ENCODE data around the gene DENR.
A peak's percentile ranks its signal among the peaks of the same experiment; 100 is the strongest.
"Not testable (repeated sequence)": the region's sequence is repeated elsewhere in the genome, so short reads cannot be mapped to it uniquely, and the experiment has no call there.

The DENR gene

GRCh38 chr12:122743895-122744525 is 8.6 kb upstream of the DENR start:
- no peak for DNase-seq

DNA sequence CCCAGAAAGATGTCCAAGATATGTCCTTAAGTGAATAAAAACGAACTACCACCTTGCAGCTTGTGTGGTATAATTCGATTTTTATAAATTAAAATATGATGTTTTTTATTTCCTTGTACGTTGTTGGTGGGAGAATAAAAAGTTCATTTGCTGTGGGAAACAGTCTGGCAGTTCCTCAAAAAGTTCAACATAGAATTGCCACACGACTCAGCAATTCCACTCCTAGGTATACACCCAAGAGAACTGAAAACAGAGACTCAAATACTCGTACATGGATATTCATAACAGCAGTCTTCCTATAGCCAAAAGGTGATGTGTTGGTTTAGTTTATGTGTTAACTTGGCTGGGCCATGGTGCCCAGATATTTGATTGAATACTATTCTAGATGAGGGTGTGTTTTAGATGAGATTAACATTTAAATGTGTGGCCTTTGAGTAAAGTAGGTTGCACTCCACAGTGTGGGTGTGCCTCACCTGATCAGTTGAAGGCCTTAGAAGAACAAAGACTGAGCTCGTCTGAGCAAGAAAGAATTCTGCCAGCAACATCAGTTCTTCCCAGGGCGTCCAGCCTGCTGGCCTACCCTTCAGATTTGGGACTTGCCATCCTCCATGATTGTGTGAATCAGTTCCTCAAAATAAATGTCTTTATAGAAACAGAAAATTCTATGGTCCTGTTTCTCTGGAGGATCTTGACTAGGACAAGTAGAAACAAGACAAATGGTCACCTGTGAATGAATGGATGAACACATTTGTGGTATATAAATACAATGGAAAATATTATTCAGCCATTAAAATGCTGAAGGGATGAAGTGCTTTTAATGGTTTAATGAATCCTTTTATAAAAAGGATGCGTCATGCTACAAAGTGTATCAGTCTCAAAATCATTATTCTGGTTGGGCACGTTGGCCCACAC is 5.1 kb upstream of the DENR start:
- DNase-seq, result no peak

- no peak for DNase-seq
These were observed 2.9 kb upstream of the DENR start for GRCh38 chr12:122749569-122750332.

DNA sequence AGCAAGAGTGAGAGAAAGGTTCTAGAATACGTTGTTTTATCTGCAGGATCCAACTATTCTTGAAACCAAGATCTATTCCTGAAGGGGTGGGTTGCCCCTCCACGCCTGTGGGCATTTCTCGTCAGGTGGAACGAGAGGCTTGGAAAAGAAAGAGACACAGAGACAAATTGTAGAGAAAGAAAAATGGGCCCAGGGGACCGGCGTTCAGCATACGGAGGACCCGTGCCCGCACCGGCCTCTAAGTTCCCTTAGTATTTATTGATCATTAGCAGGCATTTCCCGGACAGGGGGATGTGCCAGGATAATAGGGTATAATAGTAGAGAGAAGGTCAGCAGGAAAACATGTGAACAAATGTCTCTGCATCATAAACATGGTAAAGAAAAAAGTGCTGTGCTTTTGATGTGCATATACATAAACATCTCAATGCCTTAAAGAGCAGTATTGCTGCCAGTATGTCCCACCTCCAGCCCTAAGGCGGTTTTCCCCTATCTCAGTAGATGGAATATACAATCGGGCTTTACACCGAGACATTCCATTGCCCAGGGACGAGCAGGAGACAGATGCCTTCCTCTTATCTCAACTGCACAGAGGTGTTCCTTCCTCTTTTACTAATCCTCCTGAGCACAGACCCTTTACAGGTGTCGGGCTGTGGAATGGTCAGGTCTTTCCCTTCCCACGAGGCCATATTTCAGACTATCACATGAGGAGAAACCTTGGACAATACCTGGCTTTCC is 1.7 kb upstream of the DENR start:
- DNase-seq, result not testable (repeated sequence)

DNA sequence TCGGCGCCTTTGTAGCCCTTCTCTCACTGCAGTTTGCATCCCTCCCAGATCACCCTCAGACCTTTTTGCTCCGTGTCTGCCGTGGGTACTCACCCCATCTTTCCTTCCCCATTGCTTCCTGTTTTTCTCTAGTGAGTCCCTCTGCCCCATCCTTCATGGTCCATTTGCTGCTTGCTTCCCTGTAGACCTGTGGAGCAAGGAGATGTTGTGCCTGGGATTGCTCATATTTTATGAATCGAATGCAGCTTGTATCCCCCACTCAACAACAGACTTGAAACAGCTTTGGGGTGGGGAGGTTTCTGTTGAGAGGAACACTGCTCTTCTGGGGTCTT is 661 bp downstream of the DENR start:
- DNase-seq, result no peak

GRCh38 chr12:122754790-122755189 is 2.2 kb downstream of the DENR start:
- no peak for DNase-seq

GRCh38 chr12:122757568-122757967 is 4.9 kb downstream of the DENR start:
- DNase-seq, result no peak

GRCh38 chr12:122785503-122785902 is 32.9 kb downstream of the DENR start:
- no peak for DNase-seq

GRCh38 chr12:122788387-122788786 is 35.8 kb downstream of the DENR start:
- DNase-seq, result no peak

- DNase-seq, result no peak
These were observed 37.0 kb downstream of the DENR start for GRCh38 chr12:122789637-122790036.

- no peak for DNase-seq
These were observed 37.9 kb downstream of the DENR start for GRCh38 chr12:122790393-122791075.

DNA sequence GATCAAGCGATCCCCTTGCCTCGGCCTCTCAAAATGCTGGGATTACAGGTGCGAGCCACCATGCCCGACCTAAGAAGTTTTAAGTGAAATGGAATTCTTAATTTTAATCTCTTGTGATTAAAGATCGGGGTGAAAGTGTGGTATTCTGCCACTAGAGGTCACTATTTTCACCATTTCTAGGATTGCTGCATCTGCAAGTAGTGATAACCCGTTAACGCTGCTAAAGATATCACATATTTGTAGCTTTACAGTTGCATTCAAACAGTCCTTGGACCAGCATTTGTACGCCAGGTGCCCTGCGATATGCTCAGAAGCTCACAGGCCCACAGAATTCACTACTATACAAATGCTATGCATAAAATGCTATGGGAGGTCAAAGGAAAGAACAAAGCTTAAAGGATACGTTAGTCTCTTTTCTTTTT is 41.1 kb downstream of the DENR start:
- peak; percentile 85 for DNase-seq

GRCh38 chr12:122795807-122796206 is 43.2 kb downstream of the DENR start:
- DNase-seq, result no peak

GRCh38 chr12:122799641-122800243 is 47.1 kb downstream of the DENR start:
- DNase-seq, result no peak

GRCh38 chr12:122803937-122804336 is 51.3 kb downstream of the DENR start:
- DNase-seq, result no peak

DNA sequence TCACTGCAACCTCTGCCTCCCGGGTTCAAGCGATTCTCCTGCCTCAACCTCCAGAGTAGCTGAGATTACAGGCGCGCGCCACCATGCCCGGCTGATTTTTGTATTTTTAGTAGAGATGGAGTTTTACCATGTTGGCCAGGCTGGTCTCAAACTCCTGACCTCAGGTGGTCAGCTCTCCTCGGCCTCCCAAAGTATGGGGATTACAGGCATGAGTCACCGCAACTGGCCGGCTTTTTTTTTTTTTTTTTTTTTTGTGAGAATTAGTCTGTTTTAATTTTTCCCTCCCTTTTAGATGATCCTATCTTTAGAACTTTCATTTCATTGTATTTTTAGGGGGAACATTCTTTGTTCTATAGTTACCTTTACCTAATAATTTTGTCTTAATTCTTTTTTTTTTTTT is 52.3 kb downstream of the DENR start:
- not testable (repeated sequence) for DNase-seq

- no peak for DNase-seq
These were observed 55.0 kb downstream of the DENR start for GRCh38 chr12:122807651-122808050.

DNA sequence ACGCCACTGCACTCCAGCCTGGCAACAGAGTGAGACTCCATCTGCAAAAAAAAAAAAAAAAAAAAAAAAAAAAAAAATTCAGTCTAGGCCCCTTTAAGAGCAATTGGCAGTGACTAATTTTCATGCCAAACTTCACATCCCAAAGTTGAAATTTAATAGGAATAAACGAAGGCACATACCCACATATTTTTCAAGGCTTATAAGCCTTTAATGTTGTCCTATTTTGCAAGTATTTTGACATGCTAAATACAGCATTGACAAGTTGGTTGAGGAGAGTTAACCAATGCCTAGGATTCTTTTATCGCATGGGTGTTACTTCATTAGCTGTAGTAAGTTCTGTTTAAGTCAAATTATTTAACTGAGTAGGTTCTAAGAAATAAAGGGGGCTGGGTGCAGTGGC is 59.2 kb downstream of the DENR start:
- no peak for DNase-seq

- DNase-seq, result no peak
These were observed 60.7 kb downstream of the DENR start for GRCh38 chr12:122813310-122813713.

DNA sequence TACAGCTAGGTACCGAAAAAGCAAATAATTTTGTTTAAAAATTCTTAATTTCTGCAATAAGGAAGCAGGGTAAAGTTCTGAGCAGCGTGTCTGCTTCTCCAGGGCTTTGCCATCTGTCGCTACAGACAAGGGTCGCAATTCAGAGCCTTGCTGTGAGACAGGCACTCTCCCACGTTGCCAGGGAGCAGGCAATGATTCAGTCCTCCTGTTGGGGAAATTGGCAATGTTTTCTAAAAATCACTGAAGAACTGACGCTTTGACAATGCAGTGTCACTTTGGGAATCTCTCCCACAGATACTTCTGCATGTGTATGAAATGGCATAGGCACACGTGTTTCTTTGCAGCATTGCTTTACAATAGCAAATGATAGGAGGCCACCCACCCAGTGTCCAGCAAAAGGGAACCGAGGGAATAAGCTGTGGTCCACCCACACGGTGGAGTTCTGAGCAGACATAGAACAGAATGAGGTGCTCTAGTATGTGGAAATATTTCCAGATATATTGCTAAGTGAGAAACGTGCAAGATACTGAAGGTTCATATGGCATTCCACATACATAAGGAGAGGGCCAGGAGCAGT is 66.7 kb downstream of the DENR start:
- DNase-seq, result no peak

- DNase-seq, result no peak
These were observed 67.5 kb downstream of the DENR start for GRCh38 chr12:122820138-122820537.

Measured in NCI-H2029 treated with DMSO at 0.1 percent for 48 hours (cell line).